Mesendoderm (in vitro differentiated cells): Measurements from ENCODE around the gene CHI3L2.

ENCODE experiments used
- DNase-seq: peaks from one replicate; pipeline ENCODE4 v3.0.0; 2013
- H2AK5ac ChIP-seq: 2 replicates; pipeline ENCODE4 v1.6.1; 2013; ENCODE audit warnings: low read length, inconsistent platforms
- H2BK120ac ChIP-seq: 2 replicates; pipeline ENCODE4 v1.6.1; 2013; ENCODE audit warnings: low read depth, mild to moderate bottlenecking, low read length, moderate library complexity, mixed read lengths
- H2BK15ac ChIP-seq: replicated peaks from 2 replicates; pipeline ENCODE4 v1.6.1; 2013; ENCODE audit warnings: low read depth, mild to moderate bottlenecking, moderate library complexity
- H2BK5ac ChIP-seq: 2 replicates; pipeline ENCODE4 v1.6.1; 2013; ENCODE audit warnings: low read length, inconsistent platforms
- H3K18ac ChIP-seq: 2 replicates; pipeline ENCODE4 v1.6.1; 2013; ENCODE audit warnings: mild to moderate bottlenecking, low read length, mixed read lengths
- H3K23ac ChIP-seq: one replicate; pipeline ENCODE4 v1.6.1; 2013; ENCODE audit warnings: low read length
- H3K27ac ChIP-seq: 2 replicates; pipeline ENCODE4 v1.5.1; 2013; ENCODE audit warnings: low read depth, mild to moderate bottlenecking, inconsistent platforms, low read length, moderate library complexity
- H3K27me3 ChIP-seq: 2 replicates; pipeline ENCODE4 v1.6.1; 2013; ENCODE audit warnings: low read length, control low read depth, mild to moderate bottlenecking, inconsistent platforms; ENCODE audit not compliant: insufficient read depth, poor library complexity
- H3K36me3 ChIP-seq: 2 replicates; pipeline ENCODE4 v1.6.1; 2013; ENCODE audit warnings: low read length, inconsistent platforms; ENCODE audit not compliant: control insufficient read depth, insufficient read depth
- H3K4ac ChIP-seq: one replicate; pipeline ENCODE4 v1.6.1; 2013; ENCODE audit warnings: low read depth, mild to moderate bottlenecking, low read length, moderate library complexity
- H3K4me1 ChIP-seq: 2 replicates; pipeline ENCODE4 v1.6.1; 2013; ENCODE audit warnings: low read depth, low read length, inconsistent platforms; ENCODE audit not compliant: control insufficient read depth
- H3K4me2 ChIP-seq: 2 replicates; pipeline ENCODE4 v1.6.1; 2013; ENCODE audit warnings: low read length
- H3K4me3 ChIP-seq: 2 replicates; pipeline ENCODE4 v1.5.1; 2013; ENCODE audit warnings: mild to moderate bottlenecking, low read length
- H3K56ac ChIP-seq: one replicate; pipeline ENCODE4 v1.6.1; 2013; ENCODE audit warnings: low read length
- H3K79me1 ChIP-seq: 2 replicates; pipeline ENCODE4 v1.6.1; 2013; ENCODE audit warnings: low read length, inconsistent platforms
- H3K79me2 ChIP-seq: 2 replicates; pipeline ENCODE4 v1.6.1; 2013; ENCODE audit warnings: mild to moderate bottlenecking, low read length; ENCODE audit not compliant: control insufficient read depth, insufficient read depth
- H3K9ac ChIP-seq: 2 replicates; pipeline ENCODE4 v1.6.1; 2013; ENCODE audit warnings: low read length, inconsistent platforms
- H4K5ac ChIP-seq: one replicate; pipeline ENCODE4 v1.6.1; 2013; ENCODE audit warnings: low read length
- H4K8ac ChIP-seq: one replicate; pipeline ENCODE4 v1.6.1; 2013; ENCODE audit warnings: low read depth, mild to moderate bottlenecking, control low read depth, low read length, moderate library complexity
- WGBS: extraction: QIAGEN DNeasy Blood & Tissue Kit; methylation state at CpG from one replicate; pipeline ENCODE4 v1.1.7; 2013; ENCODE audit warnings: low lambda C conversion rate, missing lambda C conversion rate; ENCODE audit not compliant: insufficient coverage; ENCODE audit errors: extremely low coverage; 5-methylcytosine and 5-hydroxymethylcytosine counted together

CHI3L2 gene

DNA sequence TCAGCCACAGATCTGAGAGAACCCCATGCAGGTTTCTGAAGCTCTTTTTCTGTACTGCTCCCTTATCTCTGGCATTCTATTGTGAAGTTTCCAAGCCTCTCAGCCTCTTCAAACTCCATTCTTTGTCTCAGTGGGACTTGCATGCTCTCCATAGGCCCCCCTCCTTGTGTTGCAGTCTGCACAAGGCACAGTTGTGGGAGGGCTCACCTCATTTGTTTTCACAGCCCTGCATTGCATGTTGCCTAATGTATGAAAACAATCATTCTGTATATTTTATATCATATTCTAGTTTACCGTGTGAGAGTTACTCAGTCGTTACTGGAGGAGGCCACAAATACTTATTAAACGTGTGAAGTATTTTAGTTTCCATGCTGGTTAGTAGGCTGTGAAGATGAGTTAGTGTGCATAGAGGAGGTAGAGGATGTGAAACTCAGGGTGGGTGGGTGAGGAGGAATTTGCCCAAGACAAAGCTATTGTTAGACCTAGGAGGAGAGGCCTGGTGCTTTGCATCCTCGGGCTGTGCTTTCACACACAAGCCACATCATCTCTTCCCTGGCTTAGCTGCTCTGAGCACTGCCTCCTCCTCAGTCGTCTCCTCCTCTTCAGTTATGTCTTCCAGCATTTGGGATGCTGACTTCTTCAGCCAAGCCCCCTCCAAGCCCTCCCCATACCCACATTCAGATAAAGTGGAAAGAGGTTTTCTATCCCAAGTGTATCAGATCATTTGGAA lies 7.8 kb upstream of the CHI3L2 start:
- no CpG with 5 or more reads among the region's 5 CpGs for WGBS
- Histone ChIP-seq H3K27me3 (no peaks in the 10 kb centered on the region), H2BK120ac (no peak overlapping the region), H2BK15ac (no peak overlapping the region), H3K79me2 (no peaks in the 10 kb centered on the region), H3K9ac (peak overlapping the region; percentile 37), H4K5ac (no peak overlapping the region), H3K23ac (no peak overlapping the region), H4K8ac (no peak overlapping the region), H3K4me3 (no peak overlapping the region), H2AK5ac (no peak overlapping the region), H3K4me2 (no peak overlapping the region), H3K27ac (peak overlapping the region; percentile 71), H3K79me1 (no peaks in the 10 kb centered on the region), H3K36me3 (no peaks in the 10 kb centered on the region), H2BK5ac (peak overlapping the region; percentile 86), H3K18ac (no peak overlapping the region), H3K4ac (no peak overlapping the region), H3K56ac (peak overlapping the region; percentile 78), H3K4me1 (peaks cover 12% of the 10 kb centered on the region)
- DNase-seq: peak; percentile 94

DNA sequence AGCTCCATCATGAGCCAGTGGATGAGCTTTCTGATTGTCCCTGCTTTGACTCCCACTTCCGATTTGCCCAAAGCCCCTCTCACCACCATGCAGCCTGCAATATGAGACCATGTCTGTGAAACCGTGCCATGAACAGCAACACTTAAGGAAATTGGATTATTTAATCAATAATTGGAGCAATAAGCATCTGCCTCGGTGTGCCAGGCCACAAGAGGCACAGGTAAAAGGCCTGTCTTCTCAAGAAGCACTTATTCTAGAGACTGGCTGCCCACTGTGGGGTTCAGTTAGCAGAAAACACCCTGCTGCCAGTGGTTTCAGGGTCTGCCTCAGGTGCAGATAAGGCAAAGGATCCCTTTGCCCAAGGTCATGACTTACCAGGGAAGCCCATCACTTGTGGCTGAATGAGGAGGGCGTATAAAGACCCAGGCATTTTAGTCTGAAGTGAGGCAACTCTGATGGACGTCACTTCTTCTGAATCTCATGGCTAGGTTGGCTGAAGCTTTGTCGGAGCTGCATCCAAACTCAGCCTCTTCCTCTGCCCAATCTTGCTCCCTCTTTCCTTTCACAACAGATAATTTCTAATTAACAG lies 7.1 kb upstream of the CHI3L2 start:
- Histone ChIP-seq H3K56ac (peak overlapping the region; percentile 78), H3K4ac (peak overlapping the region; percentile 83), H2BK5ac (peak overlapping the region; percentile 86), H2BK15ac (no peak overlapping the region), H3K18ac (peak overlapping the region; percentile 34), H3K36me3 (no peaks in the 10 kb centered on the region), H3K79me2 (no peaks in the 10 kb centered on the region), H3K4me2 (no peak overlapping the region), H3K4me1 (peaks cover 11% of the 10 kb centered on the region), H2BK120ac (no peak overlapping the region), H3K79me1 (no peaks in the 10 kb centered on the region), H3K4me3 (no peak overlapping the region), H3K27me3 (no peaks in the 10 kb centered on the region), H3K23ac (no peak overlapping the region), H4K8ac (no peak overlapping the region), H3K9ac (peak overlapping the region; percentile 37), H4K5ac (peak overlapping the region; percentile 62), H3K27ac (peak overlapping the region; percentile 71), H2AK5ac (peak overlapping the region; percentile 81)
- no CpG with 5 or more reads among the region's 6 CpGs for WGBS
- no peak for DNase-seq

DNA sequence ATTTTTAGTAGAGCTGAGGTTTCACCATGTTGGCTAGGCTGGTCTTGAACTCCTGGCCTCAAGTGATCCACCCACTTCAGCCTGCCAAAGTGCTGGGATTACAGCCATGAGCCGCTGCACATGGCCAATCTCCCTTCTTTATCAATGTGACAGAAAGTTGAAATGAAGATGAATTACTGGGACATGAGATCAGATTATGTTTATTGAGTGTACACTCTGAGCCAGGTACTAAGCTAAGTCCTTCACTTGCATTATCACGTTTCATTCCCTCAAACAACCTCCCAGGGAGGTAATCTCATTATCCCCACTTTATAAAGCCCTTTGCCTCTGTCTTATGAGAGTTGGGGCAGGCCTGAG lies 6.3 kb upstream of the CHI3L2 start:
- H3K4me1 ChIP-seq: peaks cover 8% of the 10 kb centered on the region
- no peak overlapping the region for H3K56ac ChIP-seq
- DNase-seq: no peak
- H3K79me2 ChIP-seq: no peaks in the 10 kb centered on the region
- H3K23ac ChIP-seq: no peak overlapping the region
- no peaks in the 10 kb centered on the region for H3K79me1 ChIP-seq
- no peak overlapping the region for H3K4me3 ChIP-seq
- H3K4ac ChIP-seq: no peak overlapping the region
- no peak overlapping the region for H2BK120ac ChIP-seq
- no peak overlapping the region for H2BK5ac ChIP-seq
- no peak overlapping the region for H2AK5ac ChIP-seq
- H2BK15ac ChIP-seq: no peak overlapping the region
- no peaks in the 10 kb centered on the region for H3K36me3 ChIP-seq
- no peak overlapping the region for H4K5ac ChIP-seq
- no peak overlapping the region for H3K4me2 ChIP-seq
- no peak overlapping the region for H3K9ac ChIP-seq
- H3K18ac ChIP-seq: no peak overlapping the region
- no peak overlapping the region for H4K8ac ChIP-seq
- H3K27ac ChIP-seq: peak overlapping the region; percentile 11
- WGBS: no CpG with 5 or more reads among the region's 2 CpGs
- no peaks in the 10 kb centered on the region for H3K27me3 ChIP-seq

DNA sequence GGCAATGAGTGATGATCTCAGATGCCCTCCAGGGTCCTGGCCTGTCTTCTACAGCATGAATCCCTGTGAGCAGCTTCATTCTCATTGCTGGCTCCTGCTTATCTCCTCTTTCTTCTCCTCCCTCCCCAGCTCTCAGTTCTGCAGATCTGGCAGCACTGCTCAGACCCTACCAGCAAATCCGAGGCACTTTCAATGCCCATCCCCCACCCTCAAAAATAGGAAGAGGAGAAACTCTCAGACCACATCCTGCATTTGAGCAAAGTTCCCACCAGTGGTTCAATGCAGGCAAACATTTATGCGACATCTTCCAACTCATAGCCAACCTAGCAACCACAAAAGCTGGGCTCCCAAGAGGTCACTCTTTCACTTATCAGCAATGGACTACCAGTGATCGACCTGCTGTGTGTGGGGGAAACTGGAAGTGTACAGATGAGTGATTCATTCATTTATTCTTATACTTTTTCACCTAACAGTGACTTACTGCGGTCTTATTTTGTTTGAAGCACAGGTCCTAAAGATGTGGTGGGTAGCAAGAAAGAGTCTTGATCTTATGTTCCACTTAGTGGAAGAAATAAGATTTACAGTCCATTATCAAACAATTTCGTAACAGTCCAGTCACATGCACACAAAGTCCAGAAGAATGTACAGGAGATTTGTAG lies 5.8 kb upstream of the CHI3L2 start:
- Histone ChIP-seq H3K36me3 (no peaks in the 10 kb centered on the region), H3K4me1 (peaks cover 8% of the 10 kb centered on the region), H4K8ac (no peak overlapping the region), H3K9ac (no peak overlapping the region), H3K27me3 (no peaks in the 10 kb centered on the region), H2BK5ac (no peak overlapping the region), H3K23ac (no peak overlapping the region), H3K27ac (peak overlapping the region; percentile 11), H2AK5ac (no peak overlapping the region), H3K79me2 (no peaks in the 10 kb centered on the region), H3K4me2 (no peak overlapping the region), H3K79me1 (no peaks in the 10 kb centered on the region), H4K5ac (no peak overlapping the region), H2BK15ac (no peak overlapping the region), H3K56ac (no peak overlapping the region), H3K18ac (no peak overlapping the region), H2BK120ac (no peak overlapping the region), H3K4ac (peak overlapping the region; percentile 22), H3K4me3 (no peak overlapping the region)
- no CpG with 5 or more reads among the region's 5 CpGs for WGBS
- DNase-seq: peak; percentile 58

DNA sequence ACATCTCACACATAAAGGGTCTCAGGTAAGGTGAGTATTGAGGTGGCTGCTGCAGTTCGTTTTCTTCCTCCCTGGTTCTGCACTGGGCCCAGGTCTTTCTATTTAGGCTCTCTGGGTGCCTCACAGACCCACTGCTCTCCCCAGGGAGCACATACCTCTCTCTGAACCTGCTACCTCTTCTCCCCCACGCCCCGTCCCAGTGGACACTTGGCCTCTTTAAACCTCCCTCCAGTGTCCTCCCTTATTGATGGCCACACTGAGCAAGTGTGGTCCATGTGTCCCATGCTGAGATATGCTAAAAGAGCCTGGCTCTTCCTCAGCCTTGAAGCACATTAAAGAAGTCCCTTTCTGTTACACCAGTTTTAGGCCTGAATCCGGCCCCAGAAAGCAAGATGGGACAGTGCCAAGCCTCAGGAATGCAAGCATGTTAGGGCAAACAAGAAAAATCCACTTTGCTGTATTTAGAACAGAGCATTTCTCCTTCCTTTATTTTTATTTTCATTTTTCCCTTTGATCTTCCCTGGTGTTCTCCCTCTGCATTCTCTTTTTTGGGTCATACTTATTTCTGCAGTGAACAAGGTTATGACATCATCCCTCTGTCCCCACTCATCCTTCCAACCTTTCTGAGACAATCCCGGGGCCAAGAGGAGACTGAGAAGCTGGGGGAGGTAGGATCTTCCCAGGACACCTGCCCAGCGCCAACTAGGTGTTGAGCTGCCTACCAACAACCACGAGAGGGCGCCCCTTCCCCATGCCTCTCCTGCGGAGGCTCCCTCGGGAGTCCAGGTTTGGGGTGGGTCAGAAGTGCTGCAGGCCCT lies 5.0 kb upstream of the CHI3L2 start:
- Histone ChIP-seq H3K4me1 (peaks cover 8% of the 10 kb centered on the region), H3K4ac (no peak overlapping the region), H3K27ac (no peak overlapping the region), H3K56ac (peak overlapping the region; percentile 44), H2BK15ac (no peak overlapping the region), H2AK5ac (no peak overlapping the region), H4K5ac (no peak overlapping the region), H3K4me2 (no peak overlapping the region), H2BK5ac (no peak overlapping the region), H3K27me3 (no peaks in the 10 kb centered on the region), H3K79me2 (no peaks in the 10 kb centered on the region), H2BK120ac (no peak overlapping the region), H3K36me3 (no peaks in the 10 kb centered on the region), H3K23ac (no peak overlapping the region), H3K79me1 (no peaks in the 10 kb centered on the region), H3K4me3 (no peak overlapping the region), H3K18ac (no peak overlapping the region), H3K9ac (no peak overlapping the region), H4K8ac (no peak overlapping the region)
- peak; percentile 85 for DNase-seq
- WGBS: no CpG with 5 or more reads among the region's 10 CpGs
